Measurements from ENCODE around the gene ATRAID. TPM values are rescaled to one million over a fixed set of nuclear protein-coding genes. Genes with fewer than 3 reads are reported as not detected.
A peak's percentile ranks its signal among the peaks of the same experiment; 100 is the strongest.

ATRAID gene
- total and polyA plus RNA-seq, 2 experiments from 2014 or later = 129 to 154 TPM

- TF ChIP-seq EZH2 (IDR thresholded peaks at IDR 0.05; ENCODE audit: low read depth, unreplicated experiment) (no peak), CREB1 (CRISPR knock-in tag; IDR thresholded peaks at IDR 0.05; ENCODE audit: low read depth) (no peak), REST (IDR thresholded peaks at IDR 0.05; ENCODE audit: unreplicated experiment) (no peak), ZNF462 (CRISPR knock-in tag; IDR thresholded peaks at IDR 0.05) (no peak)
- H3K9me2 ChIP-seq (ENCODE audit: insufficient read depth) = no peaks in the 10 kb centered on the region
- Mint-ChIP-seq H3K27ac (no peak overlapping the region), H3K36me3 (ENCODE audit: low read depth) (no peaks in the 10 kb centered on the region), H3K4me3 (no peak overlapping the region), H3K4me1 (no peaks in the 10 kb centered on the region), H3K27me3 (ENCODE audit: insufficient read depth, low read depth, poor library complexity) (no peaks in the 10 kb centered on the region), H3K9me3 (no peaks in the 10 kb centered on the region)
- no peaks in the 10 kb centered on the region for H3K79me2 ChIP-seq (replicated peaks; ENCODE audit: insufficient read depth)
- no peaks in the 10 kb centered on the region for H3K27me3 ChIP-seq (ENCODE audit: insufficient read depth)
- DNase-seq (ENCODE audit: low spot score) = no peak
- no peaks in the 10 kb centered on the region for H3K36me3 ChIP-seq (ENCODE audit: insufficient read depth)
- no peak for ATAC-seq
- 0 out of 2 replicates have a peak overlapping the region, but pooled peaks have one; percentile 32 for H2AFZ ChIP-seq
- no peak overlapping the region for H3K4me3 ChIP-seq
- H3K4me1 ChIP-seq (ENCODE audit: insufficient read depth) = no peaks in the 10 kb centered on the region
- H3F3A ChIP-seq (replicated peaks; ENCODE audit: low read depth) = no peaks in the 10 kb centered on the region
- H3K4me2 ChIP-seq = no peak overlapping the region
- no peak overlapping the region for H3K27ac ChIP-seq (ENCODE audit: low read depth)
- no peaks in the 10 kb centered on the region for H4K20me1 ChIP-seq (replicated peaks; ENCODE audit: insufficient read depth)
These were observed 29.5 kb upstream of the ATRAID start for GRCh38 chr2:27182346-27182745.

Measured in GM23338 (cell line).